HG03175 (cell line): ENCODE data around the gene PPWD1.
A peak's percentile ranks its signal among the peaks of the same experiment; 100 is the strongest.
"Not testable (repeated sequence)": the region's sequence is repeated elsewhere in the genome, so short reads cannot be mapped to it uniquely, and the experiment has no call there.

Source experiments
- ATAC-seq: cut with Tn5 transposase; IDR thresholded peaks from one replicate; pipeline ENCODE4 v1.9.1; 2021; ENCODE audit warnings: mild to moderate bottlenecking, moderate library complexity; ENCODE audit not compliant: unreplicated experiment

Gene PPWD1

DNA sequence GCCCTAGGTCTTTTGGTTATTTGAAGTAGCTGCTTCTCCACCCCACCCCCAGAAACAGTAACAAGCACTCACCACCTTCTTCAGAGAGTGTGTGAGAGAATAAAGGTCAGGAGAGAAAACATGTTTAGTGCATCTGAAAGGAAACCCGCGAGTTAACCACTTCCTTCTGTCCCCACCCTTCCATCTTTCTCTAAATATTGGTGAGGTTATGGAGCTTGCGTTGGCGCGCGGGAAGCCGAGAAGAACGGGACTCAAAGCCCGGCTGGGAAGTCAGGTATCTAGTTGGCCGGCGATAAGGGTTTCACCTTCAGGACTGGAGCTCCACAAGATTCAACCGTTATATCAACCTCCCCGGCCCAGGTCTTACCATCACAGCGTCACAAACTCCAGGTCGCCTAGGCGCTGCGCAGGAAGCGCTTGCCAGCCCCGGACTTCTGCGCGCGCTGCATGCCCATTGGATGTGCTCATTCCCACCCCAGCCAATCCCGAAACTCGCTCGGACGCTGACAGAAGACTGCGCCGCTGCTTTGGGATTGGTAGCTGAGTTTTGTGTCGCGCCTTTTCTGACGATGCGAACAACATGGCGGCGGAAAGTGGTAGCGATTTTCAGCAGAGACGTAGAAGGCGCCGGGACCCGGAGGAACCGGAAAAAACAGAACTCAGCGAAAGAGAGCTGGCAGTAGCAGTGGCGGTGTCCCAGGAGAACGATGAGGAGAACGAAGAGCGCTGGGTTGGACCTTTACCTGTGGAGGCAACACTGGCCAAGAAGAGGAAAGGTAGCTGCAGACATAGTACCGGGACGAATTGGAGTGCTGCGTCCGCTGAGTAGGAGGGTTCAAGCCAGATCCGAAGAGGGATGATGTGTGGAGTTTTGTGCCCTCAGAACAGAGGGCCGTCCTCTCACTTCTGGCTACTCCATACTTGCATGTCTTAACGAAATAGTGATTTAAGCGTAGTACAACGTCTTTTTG, at the start of gene PPWD1, which contains the start of gene CENPK:
TSS of gene PPWD1 (plus strand) at position 566 of the 971 bp plus-strand sequence. CDS start at position 581, 15 bp downstream.
TSS of gene CENPK (minus strand) at position 438 of the 971 bp plus-strand sequence. CDS start 8,261 bp downstream, outside the sequence.
- peak; percentile 100 for ATAC-seq

DNA sequence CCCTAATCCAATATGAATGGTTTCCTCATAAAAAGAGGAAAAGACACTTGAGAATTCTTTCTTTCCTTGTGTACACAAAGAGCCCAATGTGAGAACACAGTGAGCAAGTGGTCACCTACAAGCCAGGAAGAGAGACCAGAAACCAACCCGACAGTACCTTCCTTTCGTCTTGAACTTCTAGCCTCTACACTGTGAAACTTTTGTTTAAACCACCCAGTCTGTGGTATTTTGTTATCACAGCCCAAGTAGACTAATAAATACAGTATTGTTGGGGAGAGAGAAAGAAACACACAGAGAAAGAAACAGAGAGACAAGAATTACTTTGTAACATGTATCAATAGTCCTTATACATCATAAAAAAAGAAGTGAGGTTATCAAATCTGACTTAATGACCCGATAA, 37.4 kb upstream of the PPWD1 start:
- ATAC-seq, result no peak

DNA sequence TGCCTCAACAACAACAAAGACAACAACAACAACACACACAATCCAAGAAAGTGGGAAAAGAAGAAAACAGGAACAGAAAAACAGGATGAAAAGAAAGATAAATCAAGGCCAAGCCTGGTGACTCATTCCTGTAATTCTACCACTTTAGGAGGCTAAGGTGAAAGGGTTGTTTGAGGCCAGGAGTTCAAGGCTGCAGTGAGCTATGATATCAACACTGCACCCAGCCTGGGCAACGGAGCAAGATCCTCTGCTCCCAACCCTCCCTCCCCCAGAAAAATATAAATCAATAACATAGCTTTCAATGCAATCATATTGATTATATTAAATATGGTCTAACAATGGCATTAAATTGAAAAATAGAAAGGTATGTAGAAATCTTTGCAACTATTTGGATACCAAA, 32.2 kb upstream of the PPWD1 start:
- ATAC-seq, result no peak

DNA sequence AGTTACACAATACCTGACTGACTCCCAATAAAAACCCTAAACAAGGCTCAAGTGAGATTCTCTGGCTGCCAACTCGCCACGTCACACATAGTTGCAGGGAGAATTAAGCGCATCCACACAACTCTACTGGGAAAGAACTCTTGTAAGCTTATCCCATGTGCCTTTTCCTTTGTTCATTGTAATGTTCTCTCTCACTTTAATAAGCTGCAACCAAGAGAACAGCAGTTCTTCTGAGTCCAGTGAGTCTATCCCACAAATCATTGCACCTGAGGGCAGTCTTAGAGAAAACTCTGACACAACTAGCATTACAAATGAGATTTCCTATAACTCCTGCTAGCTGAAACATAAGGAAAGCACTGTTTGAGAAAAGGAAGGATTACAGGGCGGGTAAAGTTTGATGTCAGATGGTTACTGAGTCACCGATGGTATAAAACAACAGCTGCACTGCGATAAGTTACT, 27.5 kb upstream of the PPWD1 start:
- ATAC-seq, result no peak

DNA sequence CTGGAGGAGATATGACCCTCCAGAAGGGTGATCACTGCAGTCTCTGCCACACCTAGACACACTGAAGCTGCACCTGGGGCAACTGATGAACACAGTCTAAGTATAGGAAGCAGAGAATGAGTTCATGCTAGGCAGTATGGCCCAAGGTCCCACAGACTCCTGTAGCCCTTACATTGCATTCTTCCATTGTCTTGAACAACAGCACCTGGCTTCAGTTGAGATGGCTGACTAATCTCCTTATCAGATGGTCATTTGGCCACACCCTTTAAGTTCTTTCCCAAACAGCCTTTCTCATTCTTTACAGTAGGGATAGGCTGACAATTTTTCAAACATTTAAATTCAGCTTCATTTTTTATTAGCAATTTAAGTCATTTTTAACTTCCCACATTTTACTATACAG, 23.3 kb upstream of the PPWD1 start:
- ATAC-seq, result no peak

DNA sequence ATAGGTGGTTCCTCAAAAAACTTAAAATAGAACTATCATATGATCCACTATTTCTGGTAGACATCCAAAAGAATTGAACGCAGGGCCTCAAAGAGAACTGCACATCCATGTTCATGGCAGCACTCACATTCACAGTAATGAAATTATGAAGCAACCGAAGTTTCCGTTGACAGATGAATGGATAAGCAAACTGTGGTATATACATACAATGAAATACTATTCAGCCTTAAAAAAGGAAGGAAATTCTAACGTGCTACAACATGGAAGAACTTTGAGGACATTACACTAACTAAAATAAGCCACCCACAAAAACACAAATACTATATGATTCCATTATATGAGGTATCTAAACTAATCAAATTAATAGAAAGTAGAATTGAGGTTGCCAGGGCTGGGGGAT, 18.6 kb upstream of the PPWD1 start:
- no peak for ATAC-seq

DNA sequence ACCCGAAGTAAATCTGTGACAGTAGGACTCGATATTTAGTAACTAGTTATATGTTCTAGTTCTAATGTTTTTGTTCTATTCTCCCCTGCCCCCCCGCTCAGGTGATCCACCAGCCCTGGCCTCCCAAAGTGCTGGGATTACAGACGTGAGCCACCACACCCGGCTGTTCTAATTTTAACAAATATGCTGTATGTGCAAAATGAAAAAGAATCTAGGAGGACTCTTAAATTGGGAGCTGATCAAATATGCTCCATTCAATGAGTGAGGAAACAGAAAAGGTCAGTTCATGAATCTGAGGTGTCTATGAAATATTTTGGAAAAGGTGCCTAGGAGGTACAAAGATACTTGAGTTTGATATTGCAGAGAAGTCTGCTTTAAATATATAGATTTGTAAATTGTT, 17.0 kb upstream of the PPWD1 start:
- no peak for ATAC-seq

DNA sequence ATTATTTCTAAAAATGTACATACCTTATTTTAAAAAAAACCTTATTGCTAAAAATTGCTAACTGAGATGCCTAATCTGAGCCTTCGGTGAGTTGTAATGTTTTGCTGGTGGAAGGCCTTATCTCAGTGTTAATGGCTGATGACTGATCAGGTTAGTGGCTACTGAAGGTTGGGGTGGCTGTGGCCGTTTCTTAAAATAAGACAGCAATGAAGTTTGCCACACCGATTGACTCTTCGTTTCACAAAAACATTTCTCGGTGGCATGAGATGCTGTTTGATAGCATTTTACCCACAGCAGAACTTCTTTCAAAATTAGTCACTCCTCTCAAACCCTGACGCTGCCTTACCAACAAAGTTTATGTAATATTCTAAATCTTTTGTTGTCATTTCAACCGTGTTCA, 14.8 kb upstream of the PPWD1 start:
- no peak for ATAC-seq

DNA sequence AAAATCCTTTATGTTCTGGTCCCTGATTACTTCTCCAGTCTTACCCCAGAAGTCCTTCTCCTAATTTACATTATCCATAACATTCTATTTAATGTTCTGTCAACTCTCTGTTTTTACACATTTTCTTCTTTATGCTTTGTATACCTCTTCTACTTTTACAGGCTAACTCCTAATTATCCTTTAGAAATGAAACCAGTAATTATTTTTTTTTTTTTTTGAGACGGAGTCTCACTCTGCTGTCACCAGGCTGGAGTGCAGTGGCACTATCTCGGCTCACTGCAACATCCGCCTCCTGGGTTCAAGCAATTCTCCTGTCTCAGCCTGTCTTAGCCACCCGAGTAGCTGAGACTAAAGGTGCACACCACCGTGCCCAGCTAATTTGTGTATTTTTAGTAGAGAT, 9.2 kb upstream of the PPWD1 start:
- no peak for ATAC-seq

DNA sequence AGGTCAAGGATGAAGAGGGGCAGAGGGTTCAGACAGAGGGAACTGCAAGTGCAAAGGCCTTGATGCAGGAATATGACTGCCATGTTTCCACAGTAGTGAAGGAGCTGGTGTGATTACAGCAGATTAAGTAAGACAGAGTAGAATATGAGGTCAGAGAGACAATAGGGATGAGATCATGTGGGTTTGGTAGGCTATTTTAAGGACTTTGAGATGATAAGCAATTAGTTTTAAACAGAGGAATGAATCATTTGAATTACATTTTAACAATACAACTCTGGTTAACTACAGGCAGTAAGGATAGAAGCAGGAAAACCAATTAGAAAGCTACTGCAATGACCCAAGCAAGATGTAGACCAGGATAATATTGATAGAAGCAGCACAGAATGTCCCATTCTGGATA, 7.8 kb upstream of the PPWD1 start:
- ATAC-seq, result no peak

DNA sequence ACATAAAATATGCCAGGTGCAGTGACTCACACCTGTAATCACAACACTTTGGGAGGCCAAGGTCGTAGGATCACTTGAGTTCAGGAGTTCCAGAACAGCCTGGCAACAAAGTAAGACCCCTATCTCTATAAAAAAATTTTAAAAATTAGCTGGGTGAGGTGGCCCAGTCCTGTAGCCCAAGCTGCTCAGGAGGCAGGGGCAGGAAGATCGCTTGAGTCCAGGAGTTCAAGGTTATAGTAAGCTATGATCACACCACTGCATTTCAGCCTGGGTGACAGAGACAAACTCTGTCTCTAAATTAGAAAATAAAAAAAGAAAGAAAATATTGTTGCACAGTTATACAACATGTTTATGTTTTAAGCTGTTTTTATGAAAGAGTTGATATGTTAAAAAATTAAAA, 6.9 kb upstream of the PPWD1 start:
- ATAC-seq, result no peak

DNA sequence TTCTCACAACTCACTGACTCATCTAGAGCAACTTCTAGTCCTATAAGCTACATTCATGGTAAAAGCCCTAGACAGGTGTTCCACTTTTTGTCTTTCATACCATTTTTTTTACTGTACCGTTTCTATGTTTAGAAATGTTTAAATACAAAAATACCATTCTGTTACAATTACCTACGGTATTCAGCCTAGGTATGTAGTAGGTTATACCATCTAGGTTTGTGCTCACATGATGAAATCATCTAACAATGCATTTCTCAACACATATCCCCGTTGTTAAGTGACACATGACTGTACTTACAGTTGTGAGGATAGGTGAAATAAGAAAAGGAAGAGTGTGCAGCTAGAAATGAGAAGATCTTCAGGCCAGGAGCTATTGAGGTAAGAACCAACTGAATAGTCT, 6.4 kb upstream of the PPWD1 start:
- no peak for ATAC-seq

DNA sequence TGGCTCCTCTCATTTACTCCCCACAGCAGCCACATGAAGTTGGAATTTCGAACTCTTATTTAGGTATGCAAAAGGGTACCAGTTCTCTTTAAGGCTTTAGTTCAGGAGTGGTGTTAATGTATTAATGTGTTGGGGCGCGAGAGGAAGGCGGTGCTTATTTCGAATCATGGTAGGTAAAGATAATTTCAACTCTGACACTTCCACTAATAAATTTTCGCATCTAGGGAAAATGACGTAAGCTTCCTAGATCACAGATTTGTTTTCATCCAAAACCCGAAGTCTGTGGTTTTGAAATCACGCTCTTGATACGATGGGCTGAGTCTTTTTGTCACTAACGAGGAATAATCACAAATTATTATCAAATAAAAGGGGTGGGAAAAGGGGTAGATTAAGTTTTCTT, 681 bp downstream of the PPWD1 start:
- no peak for ATAC-seq

DNA sequence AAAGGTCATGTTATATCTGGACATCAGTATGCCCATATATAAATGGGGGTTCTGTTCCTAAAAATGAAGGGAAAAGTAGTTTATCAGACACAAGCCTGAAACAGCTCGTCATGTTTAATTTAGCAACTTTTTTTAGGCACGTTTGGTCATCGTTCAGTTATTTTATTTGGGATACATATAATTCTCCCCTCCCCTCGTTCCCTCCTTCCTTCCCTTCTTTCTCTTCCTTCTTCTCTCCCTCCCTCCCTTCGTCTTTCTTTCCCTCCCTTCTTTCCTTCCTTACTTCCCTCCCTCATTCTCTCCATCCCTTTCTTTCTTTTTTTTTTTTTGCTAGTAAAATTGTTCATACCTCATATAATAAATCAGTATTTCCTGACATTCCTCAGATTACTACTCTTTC, 3.4 kb downstream of the PPWD1 start:
- no peak for ATAC-seq

DNA sequence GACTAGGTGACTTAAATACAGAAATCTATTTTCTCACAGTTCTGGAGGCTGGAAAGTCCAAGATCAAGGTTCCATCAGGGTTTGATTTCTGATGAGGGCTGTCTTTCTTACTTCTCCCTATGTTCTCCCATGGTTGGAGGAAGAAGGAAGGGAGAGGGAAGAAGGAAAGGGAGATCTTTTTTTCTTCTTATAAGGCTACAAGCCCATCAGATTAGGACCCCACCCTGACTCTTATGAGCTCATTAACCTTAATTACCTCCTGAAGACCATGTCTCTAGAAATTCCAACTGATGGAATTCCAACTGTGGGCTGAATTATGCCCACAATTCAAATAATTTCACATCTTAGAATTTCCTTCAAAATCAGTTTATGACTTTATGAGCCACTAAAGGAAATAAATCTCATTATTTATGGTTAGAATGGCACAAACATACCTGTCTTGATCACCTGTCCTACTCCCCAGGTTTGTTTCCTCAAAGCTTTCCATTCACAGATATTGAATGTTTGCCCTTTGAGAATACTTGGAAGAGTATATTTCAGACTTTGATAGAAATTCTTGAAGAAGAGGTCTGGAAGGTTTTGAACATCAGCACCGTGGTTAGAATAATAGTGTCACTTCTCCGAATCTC, 7.6 kb downstream of the PPWD1 start:
- ATAC-seq, result no peak

DNA sequence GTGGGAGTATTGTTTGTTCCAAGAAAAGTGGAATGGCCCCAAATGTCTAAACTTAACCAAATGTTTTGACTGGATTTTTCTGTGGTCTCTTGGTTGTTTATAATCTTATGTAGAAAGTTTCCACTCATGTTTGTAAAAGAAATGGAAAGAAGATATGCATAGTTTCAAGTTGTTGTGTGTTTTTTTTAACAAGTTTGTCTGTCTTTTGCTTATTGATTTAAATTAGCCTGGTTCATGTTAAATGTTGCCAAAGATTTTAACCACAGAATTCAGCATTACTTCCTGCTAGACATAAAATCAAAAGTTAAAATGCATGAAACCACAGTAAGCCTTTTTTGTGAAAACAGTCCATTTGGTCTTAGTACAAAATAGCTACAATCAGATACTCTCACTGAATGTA, 14.0 kb downstream of the PPWD1 start:
- no peak for ATAC-seq

DNA sequence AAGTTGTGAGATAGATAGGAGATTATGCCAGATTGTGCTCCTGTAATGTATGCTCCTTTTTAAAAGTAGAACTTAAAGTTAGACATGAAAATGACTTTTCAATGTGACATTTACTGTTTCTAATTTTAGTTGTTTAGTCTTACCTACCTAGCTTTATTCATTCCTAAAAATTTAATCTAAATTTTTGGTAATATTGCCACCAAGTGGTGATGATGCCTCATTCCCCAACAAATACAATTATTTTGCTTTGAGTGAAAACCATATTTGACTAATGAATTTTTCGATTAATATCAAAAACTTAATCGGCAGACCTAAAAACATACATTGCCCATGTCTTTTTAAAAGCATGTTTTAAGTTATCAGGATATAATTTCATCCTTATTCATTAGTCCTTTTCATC, 25.6 kb downstream of the PPWD1 start:
- no peak for ATAC-seq

DNA sequence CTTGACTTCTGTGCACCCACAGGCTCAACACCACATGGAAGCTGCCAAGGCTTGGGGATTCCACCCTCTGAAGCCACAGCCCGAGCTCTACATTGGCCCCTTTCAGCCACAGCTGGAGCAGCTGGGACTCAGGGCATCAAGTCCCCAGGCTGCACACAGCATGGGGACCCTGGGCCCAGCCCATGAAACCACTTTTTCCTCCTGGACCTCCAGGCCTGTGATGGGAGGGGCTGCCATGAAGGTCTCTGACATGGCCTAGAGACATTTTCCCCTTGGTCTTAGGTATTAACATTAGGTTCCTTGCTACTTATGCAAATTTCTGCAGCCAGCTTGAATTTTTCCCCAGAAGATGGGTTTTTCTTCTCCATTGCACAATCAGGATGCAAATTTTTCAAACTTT, 38.7 kb downstream of the PPWD1 start:
- ATAC-seq, result not testable (repeated sequence)

DNA sequence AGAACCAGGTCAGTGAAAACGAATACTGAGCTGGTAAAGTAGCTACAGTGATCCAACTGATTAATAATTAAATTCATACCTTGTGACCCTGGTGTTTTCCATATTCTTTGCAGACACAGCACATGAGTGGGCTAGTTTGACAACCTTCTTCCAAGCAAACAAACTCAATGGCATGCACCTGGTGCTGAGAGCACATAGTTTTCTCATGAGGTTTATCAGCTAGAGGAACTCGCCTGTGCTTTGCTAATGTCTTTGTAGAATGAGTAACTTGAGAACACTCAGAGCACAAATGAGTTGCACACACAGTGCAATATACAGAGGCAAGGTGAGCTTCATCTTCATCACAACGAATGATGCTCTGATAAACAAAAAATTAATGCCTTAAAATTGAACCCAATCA, 48.4 kb downstream of the PPWD1 start:
- no peak for ATAC-seq

DNA sequence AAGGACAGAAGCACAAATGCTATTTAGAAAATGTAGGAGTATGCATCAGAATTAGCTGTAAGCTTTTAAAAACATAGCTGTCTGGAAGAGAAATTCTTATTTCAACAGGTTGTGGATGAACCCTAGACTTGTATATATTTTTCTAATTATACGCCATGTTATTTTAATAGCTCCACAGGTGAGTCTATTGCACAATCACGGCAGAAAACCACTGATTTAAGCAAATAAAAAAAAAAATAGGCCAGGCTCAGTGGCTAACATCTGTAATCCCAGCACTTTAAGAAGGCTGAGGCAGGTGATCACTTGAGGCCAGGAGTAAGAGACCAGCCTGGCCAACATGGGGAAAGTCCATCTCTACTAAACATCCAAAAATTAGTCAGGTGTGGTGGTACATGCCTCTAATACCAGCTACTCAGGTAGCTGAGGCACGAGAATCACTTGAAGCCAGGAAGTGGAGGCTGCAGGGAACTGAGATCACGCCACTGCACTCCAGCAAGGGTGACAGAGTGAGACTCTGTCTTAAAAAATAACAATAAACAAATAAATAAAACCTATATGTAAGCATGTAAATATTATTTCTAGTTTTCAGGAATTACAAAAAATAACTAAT, 49.3 kb downstream of the PPWD1 start:
- ATAC-seq, result no peak

DNA sequence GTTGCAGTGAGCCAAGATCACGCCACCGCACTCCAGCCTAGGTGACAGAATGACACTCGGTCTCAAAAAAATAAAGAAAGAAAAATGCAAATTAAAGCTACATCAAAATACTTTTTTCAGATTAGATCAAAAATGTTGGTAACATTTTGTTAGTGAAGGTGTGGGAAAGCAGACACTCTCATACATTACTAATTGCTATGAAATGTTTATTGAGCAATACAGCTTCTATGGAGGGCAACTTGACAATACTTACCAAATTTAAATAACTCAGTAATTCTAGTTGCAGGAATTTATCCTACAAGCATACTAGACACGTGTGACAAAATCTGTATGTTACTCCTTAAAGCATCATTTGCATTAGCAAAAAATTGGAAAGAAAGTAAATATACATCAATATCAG, 56.9 kb downstream of the PPWD1 start:
- no peak for ATAC-seq

DNA sequence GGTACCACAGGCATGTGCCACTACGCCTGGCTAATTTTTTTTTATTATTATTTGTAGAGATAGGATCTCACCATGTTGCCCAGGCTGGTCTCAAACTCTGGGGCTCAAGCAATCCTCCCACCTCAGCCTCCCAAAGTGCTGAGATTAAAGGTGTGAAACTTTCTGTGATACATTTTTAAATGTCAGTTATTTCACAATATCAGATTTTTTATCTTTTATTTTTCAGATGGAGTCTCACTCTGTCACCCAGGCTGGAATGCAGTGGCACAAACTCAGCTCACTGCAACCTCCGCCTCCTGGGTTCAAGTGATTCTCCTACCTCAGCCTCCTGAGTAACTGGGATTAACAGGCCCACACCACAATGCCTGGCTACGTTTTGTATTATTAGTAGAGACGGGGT, 58.9 kb downstream of the PPWD1 start:
- ATAC-seq, result not testable (repeated sequence)
